Colonic mucosa (tissue), 4 donors: ENCODE measurements around the gene BHLHE41. TPM values are rescaled to one million over a fixed set of nuclear protein-coding genes. Genes with fewer than 3 reads are reported as not detected.

Source experiments
- DNase-seq: peaks from one replicate; pipeline ENCODE4 v3.0.0-alpha.2; 2020
- H3K27ac ChIP-seq: fragments of 200-600 bp; one replicate; pipeline ENCODE4 v1.8.0; 2021
- H3K27me3 ChIP-seq: fragments of 200-600 bp; one replicate; pipeline ENCODE4 v1.8.0; 2021
- H3K36me3 ChIP-seq: fragments of 200-600 bp; one replicate; pipeline ENCODE4 v1.8.0; 2021
- H3K4me1 ChIP-seq: fragments of 200-600 bp; one replicate; pipeline ENCODE4 v1.8.0; 2021; ENCODE audit warnings: mild to moderate bottlenecking
- H3K4me3 ChIP-seq: fragments of 200-600 bp; one replicate; pipeline ENCODE4 v1.8.0; 2021
- H3K9ac ChIP-seq, 2 donors: one replicate each; pipeline ENCODE4 v1.7.0; 2013; ENCODE audit warnings: control low read depth in 2 of 2, low read depth in 2 of 2, low read length in 2 of 2
- H3K9me3 ChIP-seq: fragments of 200-600 bp; one replicate; pipeline ENCODE4 v1.8.0; 2021
- CTCF ChIP-seq: fragments of 200-600 bp; IDR thresholded peaks from one replicate; pipeline ENCODE4 v1.8.0; 2022; ENCODE audit warnings: antibody characterized with exemption, mild to moderate bottlenecking
- intact Hi-C: fragments of 100-400 bp; cut with DNase I; formaldehyde crosslinking; loops from one replicate; pipeline ENCODE4 v1.14.1; 2022
- total RNA-seq, 2 donors: library from RNA; stranded (reverse); fragmentation: NEBNext Ultra II Directional in 1 of 2; extraction: Animal tissue kit (Norgen Biotek cat#: 25700) in 1 of 2; gene quantifications; one replicate each; pipeline ENCODE4 v1.2.1, GENCODE V29; 2021
- donor health status: healthy.
- donor health status: DM: no; HTN: no; CAD: no.
- donor health status: DM: no; HTN: no; CAD: no.

The BHLHE41 gene
- total RNA-seq, 2 donors from 2014 or later, result 13.3 to 31.8 TPM

GRCh38 chr12:26088998-26089397, 35.8 kb downstream of the BHLHE41 start:
- H3K4me3 ChIP-seq, result no peak overlapping the region
- TF ChIP-seq CTCF, result no peak
- no peaks in the 10 kb centered on the region for H3K9me3 ChIP-seq
- no peaks in the 10 kb centered on the region for H3K4me1 ChIP-seq
- no peaks in the 10 kb centered on the region for H3K27me3 ChIP-seq
- no peak overlapping the region for H3K27ac ChIP-seq
- no peak overlapping the region for H3K9ac ChIP-seq
- DNase-seq, result no peak
- no peaks in the 10 kb centered on the region for H3K36me3 ChIP-seq
- intact Hi-C loops, result no loop called here

GRCh38 chr12:26086936-26087335, 37.9 kb downstream of the BHLHE41 start:
- DNase-seq, result no peak

DNA sequence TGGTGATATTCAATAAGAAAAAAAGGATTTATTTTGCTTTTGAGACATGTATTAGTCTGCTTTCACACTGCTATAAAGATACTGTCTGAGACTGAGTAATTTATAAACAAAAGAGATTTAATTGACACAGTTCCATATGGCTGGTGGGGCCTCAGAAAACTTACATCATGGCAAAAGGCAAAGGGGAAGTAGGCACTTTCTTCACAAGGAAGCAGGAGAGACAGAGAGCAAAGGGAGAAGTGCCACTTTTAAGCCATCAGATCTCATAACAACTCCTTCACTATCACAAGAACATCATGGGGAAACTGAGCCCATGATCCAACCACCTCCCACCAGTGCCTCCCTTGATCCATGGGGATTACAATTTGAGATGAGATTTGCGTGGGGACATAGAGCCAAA, 43.9 kb downstream of the BHLHE41 start:
- intact Hi-C loops, result no loop called here
- DNase-seq, result no peak
- Histone ChIP-seq H3K4me3 (no peak overlapping the region), H3K36me3 (no peaks in the 10 kb centered on the region), H3K9ac (no peak overlapping the region), H3K4me1 (no peaks in the 10 kb centered on the region), H3K27ac (no peak overlapping the region), H3K27me3 (no peaks in the 10 kb centered on the region), H3K9me3 (no peaks in the 10 kb centered on the region)
- TF ChIP-seq CTCF, result no peak

More at GRCh38 chr12:26086936-26087335, 37.9 kb downstream of the BHLHE41 start:
- Histone ChIP-seq H3K4me1 (no peaks in the 10 kb centered on the region), H3K36me3 (no peaks in the 10 kb centered on the region), H3K27ac (no peak overlapping the region), H3K9me3 (no peaks in the 10 kb centered on the region), H3K9ac (no peak overlapping the region), H3K4me3 (no peak overlapping the region), H3K27me3 (no peaks in the 10 kb centered on the region)
- no peak for TF ChIP-seq CTCF
- intact Hi-C loops, result no loop called here

DNA sequence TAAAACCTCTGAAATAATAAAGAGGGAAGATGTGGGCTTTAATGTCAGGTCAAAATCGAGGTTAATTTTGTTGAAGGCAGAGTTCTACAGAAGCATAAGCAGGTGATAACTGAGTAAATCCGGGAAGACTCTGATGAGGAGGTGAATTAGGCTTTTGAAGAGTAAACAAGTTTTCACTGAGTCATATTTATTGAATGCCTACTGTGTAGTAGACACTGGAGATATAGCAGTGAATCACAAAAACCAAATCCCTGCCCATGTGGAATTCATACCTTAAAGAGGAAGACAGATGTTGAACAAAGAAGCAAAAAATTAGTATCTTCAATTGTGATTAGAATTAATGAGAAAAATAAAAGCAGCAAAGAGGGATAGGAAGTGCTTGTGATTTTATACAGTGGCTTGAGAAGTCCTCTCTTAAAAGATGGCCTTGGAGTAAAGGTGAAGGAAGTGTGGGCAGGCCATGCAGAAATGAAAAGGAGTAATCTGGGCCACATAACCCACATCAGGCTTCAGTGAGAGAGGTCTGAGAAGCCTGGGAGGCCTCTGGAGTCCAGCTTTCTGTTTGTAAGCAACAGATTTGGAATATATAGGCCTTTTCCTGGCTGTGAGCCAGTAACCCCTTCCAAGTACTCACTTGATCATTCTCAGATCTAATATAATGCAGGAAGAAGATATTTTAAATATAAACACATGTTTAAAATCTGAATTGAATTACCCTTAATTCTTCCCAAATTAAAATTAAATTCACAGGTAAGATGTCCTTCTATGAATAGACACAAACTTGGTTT, 46.7 kb downstream of the BHLHE41 start:
- no peak for DNase-seq
- Histone ChIP-seq H3K4me3 (no peak overlapping the region), H3K9ac (no peak overlapping the region), H3K36me3 (no peaks in the 10 kb centered on the region), H3K27ac (no peak overlapping the region), H3K27me3 (no peaks in the 10 kb centered on the region), H3K9me3 (no peaks in the 10 kb centered on the region), H3K4me1 (no peaks in the 10 kb centered on the region)
- intact Hi-C loops, result no loop called here
- TF ChIP-seq CTCF, result no peak

Other genes with a start within 250 kb of the BHLHE41 start
- gene RASSF8, start 166.4 kb downstream of the BHLHE41 start, total RNA-seq, result 10 to 100 TPM in 1 of 2 donors, 1 to 10 TPM in 1; 3.2 to 14.2 TPM
- gene SSPN, start 70.5 kb upstream of the BHLHE41 start, total RNA-seq, result 10 to 100 TPM in 1 of 2 donors, 1 to 10 TPM in 1; 8.5 to 13.5 TPM